ENCODE measurements around the gene CDKAL1. TPM values are rescaled to one million over a fixed set of nuclear protein-coding genes. Genes with fewer than 3 reads are reported as not detected.
"Not testable (repeated sequence)": the region's sequence is repeated elsewhere in the genome, so short reads cannot be mapped to it uniquely, and the experiment has no call there.

Gene CDKAL1
- total RNA-seq, 4 donors from 2014 or later: 10.3 to 11.2 (median 10.5) TPM

GRCh38 chr6:20640181-20640580, 105.9 kb downstream of the CDKAL1 start:
- 95% methylated on average over 2 of the region's 2 CpGs for WGBS
- no peak for TF ChIP-seq EP300 (IDR thresholded peaks at IDR 0.05)
- DNase-seq (ENCODE audit: extremely low spot score): no peak
- H3K9me3 ChIP-seq: no peaks in the 10 kb centered on the region
- H3K4me1 ChIP-seq: no peaks in the 10 kb centered on the region
- no peak overlapping the region for H3K27ac ChIP-seq (replicated peaks in 1 of 4)
- H3K27me3 ChIP-seq: no peaks in the 10 kb centered on the region
- intact Hi-C loops (cut with DNase I): no loop called here
- peaks cover 0 to 4% (median 0%) of the 10 kb centered on the region in 4 donors for H3K36me3 ChIP-seq
- no peak overlapping the region for H3K4me3 ChIP-seq

GRCh38 chr6:20642441-20642840, 108.2 kb downstream of the CDKAL1 start:
- DNase-seq (ENCODE audit: extremely low spot score): no peak
- no peaks in the 10 kb centered on the region for H3K4me1 ChIP-seq
- H3K4me3 ChIP-seq: no peak overlapping the region
- no peak for TF ChIP-seq POLR2A (IDR thresholded peaks at IDR 0.05; ENCODE audit: low read depth)
- no peak for TF ChIP-seq POLR2AphosphoS5 (IDR thresholded peaks at IDR 0.05)
- TF ChIP-seq, protein P1, sequence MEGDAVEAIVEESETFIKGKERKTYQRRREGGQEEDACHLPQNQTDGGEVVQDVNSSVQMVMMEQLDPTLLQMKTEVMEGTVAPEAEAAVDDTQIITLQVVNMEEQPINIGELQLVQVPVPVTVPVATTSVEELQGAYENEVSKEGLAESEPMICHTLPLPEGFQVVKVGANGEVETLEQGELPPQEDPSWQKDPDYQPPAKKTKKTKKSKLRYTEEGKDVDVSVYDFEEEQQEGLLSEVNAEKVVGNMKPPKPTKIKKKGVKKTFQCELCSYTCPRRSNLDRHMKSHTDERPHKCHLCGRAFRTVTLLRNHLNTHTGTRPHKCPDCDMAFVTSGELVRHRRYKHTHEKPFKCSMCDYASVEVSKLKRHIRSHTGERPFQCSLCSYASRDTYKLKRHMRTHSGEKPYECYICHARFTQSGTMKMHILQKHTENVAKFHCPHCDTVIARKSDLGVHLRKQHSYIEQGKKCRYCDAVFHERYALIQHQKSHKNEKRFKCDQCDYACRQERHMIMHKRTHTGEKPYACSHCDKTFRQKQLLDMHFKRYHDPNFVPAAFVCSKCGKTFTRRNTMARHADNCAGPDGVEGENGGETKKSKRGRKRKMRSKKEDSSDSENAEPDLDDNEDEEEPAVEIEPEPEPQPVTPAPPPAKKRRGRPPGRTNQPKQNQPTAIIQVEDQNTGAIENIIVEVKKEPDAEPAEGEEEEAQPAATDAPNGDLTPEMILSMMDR (IDR thresholded peaks at IDR 0.05): no peak
- no peak for TF ChIP-seq EP300 (IDR thresholded peaks at IDR 0.05)
- intact Hi-C loops (cut with DNase I): no loop called here
- no peaks in the 10 kb centered on the region for H3K27me3 ChIP-seq
- H3K27ac ChIP-seq (replicated peaks in 1 of 4): no peak overlapping the region
- 96% methylated on average over 4 of the region's 4 CpGs for WGBS
- H3K9me3 ChIP-seq: no peaks in the 10 kb centered on the region
- H3K36me3 ChIP-seq: peaks cover 0 to 4% (median 0%) of the 10 kb centered on the region in 4 donors

GRCh38 chr6:20644667-20645370, 110.6 kb downstream of the CDKAL1 start:
- 84% methylated on average over 5 of the region's 5 CpGs for WGBS
- Histone ChIP-seq H3K27ac (replicated peaks in 1 of 4) (no peak overlapping the region), H3K36me3 (peaks cover 0 to 4% (median 0%) of the 10 kb centered on the region in 4 donors), H3K9me3 (no peaks in the 10 kb centered on the region), H3K27me3 (no peaks in the 10 kb centered on the region), H3K4me1 (no peaks in the 10 kb centered on the region), H3K4me3 (no peak overlapping the region)
- TF ChIP-seq, protein P1 (IDR thresholded peaks at IDR 0.05): no peak
- TF ChIP-seq POLR2A (IDR thresholded peaks at IDR 0.05; ENCODE audit: low read depth): no peak
- TF ChIP-seq EP300 (IDR thresholded peaks at IDR 0.05): no peak
- no peak for TF ChIP-seq POLR2AphosphoS5 (IDR thresholded peaks at IDR 0.05)
- intact Hi-C loops (cut with DNase I): no loop called here
- no peak for DNase-seq (ENCODE audit: extremely low spot score)

DNA sequence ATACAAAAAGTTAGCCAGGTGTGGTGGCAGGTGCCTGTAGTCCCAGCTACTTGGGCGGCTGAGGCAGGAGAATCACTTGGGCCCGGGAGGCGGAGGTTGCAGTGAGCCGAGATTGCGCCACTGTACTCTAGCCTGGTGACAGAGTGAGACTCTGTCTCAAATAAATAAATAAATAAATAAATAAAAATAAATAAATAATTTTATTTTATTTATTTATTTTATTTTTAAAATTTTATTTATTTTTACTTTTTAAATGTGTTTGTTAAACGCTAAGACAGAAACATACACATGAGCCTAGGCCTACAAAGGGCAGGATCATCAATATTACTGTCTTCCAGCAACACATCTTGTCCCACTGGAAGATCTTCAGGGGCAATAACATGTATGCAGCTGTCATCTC, 111.3 kb downstream of the CDKAL1 start:
- DNase-seq (ENCODE audit: extremely low spot score); H3K36me3 ChIP-seq; H3K4me3 ChIP-seq; H3K9me3 ChIP-seq; H3K4me1 ChIP-seq; H3K27me3 ChIP-seq; intact Hi-C loops (cut with DNase I); H3K27ac ChIP-seq (replicated peaks in 1 of 4): not testable (repeated sequence)
- 81% methylated on average over 6 of the region's 6 CpGs for WGBS

DNA sequence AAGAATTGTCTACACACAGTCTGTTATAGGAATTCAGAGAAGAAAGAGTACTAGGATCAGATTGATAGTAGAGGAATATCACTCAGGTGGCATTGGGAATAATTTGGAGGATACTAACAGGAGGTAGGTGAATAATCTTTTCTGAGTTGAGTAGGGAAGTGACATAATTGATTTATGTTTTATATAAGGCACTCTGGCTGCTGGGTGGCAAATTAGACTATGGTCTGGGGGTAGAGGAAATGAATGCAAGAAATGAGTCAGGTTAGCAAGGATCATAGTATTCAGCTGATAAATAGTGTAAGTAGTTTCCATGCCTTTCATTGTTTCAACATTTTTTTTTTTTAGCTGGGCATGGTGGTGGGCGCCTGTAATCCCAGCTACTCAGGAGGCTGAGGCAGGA, 113.3 kb downstream of the CDKAL1 start:
- intact Hi-C loops (cut with DNase I): no loop called here
- Histone ChIP-seq H3K4me3 (no peak overlapping the region), H3K27ac (replicated peaks in 1 of 4) (no peak overlapping the region), H3K4me1 (no peaks in the 10 kb centered on the region), H3K36me3 (peaks cover 0 to 5% (median 0%) of the 10 kb centered on the region in 4 donors), H3K27me3 (no peaks in the 10 kb centered on the region), H3K9me3 (no peaks in the 10 kb centered on the region)
- TF ChIP-seq POLR2A (IDR thresholded peaks at IDR 0.05; ENCODE audit: low read depth) (no peak), POLR2AphosphoS5 (IDR thresholded peaks at IDR 0.05) (no peak), EP300 (IDR thresholded peaks at IDR 0.05) (no peak)
- TF ChIP-seq, protein P1 (IDR thresholded peaks at IDR 0.05): no peak
- 96% methylated on average over 1 of the region's 1 CpG for WGBS
- DNase-seq (ENCODE audit: extremely low spot score): no peak

GRCh38 chr6:20649696-20650470, 115.6 kb downstream of the CDKAL1 start:
- H3K27me3 ChIP-seq; H3K4me3 ChIP-seq; H3K27ac ChIP-seq (replicated peaks in 1 of 4); intact Hi-C loops (cut with DNase I); DNase-seq (ENCODE audit: extremely low spot score); H3K4me1 ChIP-seq; H3K9me3 ChIP-seq: not testable (repeated sequence)
- H3K36me3 ChIP-seq: peaks cover 0 to 14% (median 3%) of the 10 kb centered on the region in 4 donors
- WGBS: 87% methylated on average over 7 of the region's 7 CpGs

All from esophagus muscularis mucosa (tissue), 4 donors.